Sigmoid colon (tissue), 3 donors: ENCODE data around the gene NOS1.

Experiments used
- POLR2A ChIP-seq, 2 donors: fragments of 450-650 bp; IDR thresholded peaks; one replicate each; pipeline ENCODE4 v1.6.1; 2016; ENCODE audit warnings: antibody characterized with exemption in 2 of 2, mild to moderate bottlenecking in 2 of 2, moderate library complexity in 2 of 2
- TF ChIP-seq, protein P1 (sequence below), 4 experiments: fragments of 450-650 bp in 3 of 4; fragments of 200-600 bp in 1 of 4; IDR thresholded peaks; one replicate each; pipeline ENCODE4 v1.5.1; 2016 to 2019; ENCODE audit warnings: antibody characterized with exemption in 4 of 4, mild to moderate bottlenecking in 3 of 4, moderate library complexity in 2 of 4

DNA sequence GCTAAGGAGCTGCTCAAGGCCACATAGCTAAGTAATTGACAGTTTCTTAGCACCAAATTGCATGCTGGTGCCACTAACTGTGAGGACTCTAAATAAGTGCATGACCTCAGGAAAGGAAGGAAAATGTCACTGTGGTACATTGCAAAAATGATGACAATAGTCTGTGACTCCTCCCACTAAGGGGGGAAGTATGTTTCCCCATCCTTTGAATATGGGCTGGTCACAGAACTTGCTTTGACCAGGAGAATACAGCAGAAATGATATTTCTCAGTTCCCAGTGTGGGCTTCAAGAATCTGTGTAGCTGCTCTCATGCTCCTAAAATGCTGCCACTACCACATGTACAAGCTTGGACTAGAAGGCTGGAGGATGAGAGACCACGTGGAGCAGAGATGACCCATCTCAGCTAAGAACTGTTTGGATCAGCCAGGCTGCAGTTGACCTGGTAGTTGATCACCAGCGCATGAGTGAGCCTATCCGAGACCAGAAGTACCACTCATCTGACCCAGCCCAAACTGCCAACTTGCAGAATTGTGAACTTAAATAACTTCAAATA is 42.2 kb upstream of the NOS1 start:
- TF ChIP-seq POLR2A (IDR thresholded peaks at IDR 0.05) = no peak
- TF ChIP-seq, protein P1, sequence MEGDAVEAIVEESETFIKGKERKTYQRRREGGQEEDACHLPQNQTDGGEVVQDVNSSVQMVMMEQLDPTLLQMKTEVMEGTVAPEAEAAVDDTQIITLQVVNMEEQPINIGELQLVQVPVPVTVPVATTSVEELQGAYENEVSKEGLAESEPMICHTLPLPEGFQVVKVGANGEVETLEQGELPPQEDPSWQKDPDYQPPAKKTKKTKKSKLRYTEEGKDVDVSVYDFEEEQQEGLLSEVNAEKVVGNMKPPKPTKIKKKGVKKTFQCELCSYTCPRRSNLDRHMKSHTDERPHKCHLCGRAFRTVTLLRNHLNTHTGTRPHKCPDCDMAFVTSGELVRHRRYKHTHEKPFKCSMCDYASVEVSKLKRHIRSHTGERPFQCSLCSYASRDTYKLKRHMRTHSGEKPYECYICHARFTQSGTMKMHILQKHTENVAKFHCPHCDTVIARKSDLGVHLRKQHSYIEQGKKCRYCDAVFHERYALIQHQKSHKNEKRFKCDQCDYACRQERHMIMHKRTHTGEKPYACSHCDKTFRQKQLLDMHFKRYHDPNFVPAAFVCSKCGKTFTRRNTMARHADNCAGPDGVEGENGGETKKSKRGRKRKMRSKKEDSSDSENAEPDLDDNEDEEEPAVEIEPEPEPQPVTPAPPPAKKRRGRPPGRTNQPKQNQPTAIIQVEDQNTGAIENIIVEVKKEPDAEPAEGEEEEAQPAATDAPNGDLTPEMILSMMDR (IDR thresholded peaks at IDR 0.05) = no peak
